Measurements from ENCODE around the gene TWIST2. TPM values are rescaled to one million over a fixed set of nuclear protein-coding genes. Genes with fewer than 3 reads are reported as not detected.
A peak's percentile ranks its signal among the peaks of the same experiment; 100 is the strongest.

TWIST2 gene
- total and polyA plus RNA-seq, 5 donors: 3.1 to 6.3 (median 5.0) TPM

DNA sequence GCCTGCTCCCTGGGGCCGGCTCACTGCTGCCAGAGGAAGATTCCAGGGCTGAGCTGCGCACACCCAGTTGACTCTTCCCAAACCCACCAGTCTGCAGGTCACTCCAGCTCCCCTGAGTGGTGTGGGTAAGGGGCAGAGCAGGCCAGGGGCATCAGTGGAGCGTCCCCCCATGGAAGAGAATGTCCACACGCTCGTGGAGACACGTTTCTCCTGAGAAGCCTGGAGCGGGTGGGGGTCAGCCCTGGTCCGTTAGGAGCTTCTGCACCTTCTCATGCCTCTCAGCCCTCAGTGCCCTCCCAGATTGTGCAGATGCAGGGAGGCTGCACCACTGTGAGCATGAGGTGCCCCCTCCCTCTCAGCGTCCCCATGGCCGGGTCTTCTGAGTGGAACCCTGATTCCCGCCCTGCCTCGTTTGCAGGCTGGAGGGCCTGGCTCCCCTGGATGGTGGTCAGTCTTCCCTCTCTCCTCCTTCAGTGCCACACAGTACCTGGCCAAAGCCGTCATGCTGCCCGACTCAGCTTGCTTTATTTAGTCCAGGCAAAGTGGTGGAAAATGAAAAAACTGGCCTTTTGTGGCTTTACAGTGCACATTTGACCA lies 37.0 kb downstream of the TWIST2 start:
- Histone ChIP-seq H3K4me3 (ENCODE audit: low read length) (no peak overlapping the region), H3K27me3 (ENCODE audit: control insufficient read depth, insufficient read depth) (no peaks in the 10 kb centered on the region), H3K27ac (ENCODE audit: low read length) (no peak overlapping the region), H3K4me1 (ENCODE audit: control insufficient read depth, insufficient read depth, low read length) (no peaks in the 10 kb centered on the region), H3K9me3 (ENCODE audit: control insufficient read depth, low read length) (no peaks in the 10 kb centered on the region)
- intact Hi-C loops (cut with DNase I): no loop called here
- peak; percentile 18 to 20 for ATAC-seq
- peak in 1 of 3 donors; percentile 8 for DNase-seq
- whole genome bisulfite sequencing: 88% methylated on average over 14 of the region's 14 CpGs

DNA sequence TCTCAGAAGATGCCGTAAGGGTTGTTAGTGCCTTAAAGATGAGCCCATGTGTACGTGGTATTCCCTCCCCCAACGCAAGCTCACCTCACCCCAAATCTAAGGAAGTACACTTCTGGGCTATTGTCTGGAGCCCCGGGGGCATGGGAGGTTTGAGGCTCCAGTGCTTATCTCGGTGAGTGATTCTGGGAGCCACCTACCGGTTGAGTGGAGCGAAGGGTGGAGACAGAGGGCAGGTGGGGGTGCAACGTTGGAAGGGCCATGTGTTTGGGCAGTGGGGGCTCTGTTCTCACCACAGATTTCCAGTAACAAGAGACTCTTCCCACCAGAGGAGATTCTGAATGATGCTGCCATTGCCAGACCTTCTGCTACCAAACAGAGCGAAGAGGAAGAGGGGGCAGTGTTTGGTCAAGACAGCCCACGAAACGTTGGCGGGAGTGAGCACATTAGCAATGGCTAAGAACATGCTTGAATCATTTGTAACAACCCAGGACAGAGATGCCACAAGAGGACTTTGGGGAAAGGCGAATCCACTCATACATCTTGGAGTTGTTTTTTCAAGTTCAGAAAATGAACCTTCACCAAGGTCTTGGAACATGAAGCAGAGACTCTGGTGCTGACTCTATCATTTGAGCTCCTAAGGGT lies 38.7 kb downstream of the TWIST2 start:
- no peak for ATAC-seq
- intact Hi-C loops (cut with DNase I): no loop called here
- Histone ChIP-seq H3K9me3 (ENCODE audit: control insufficient read depth, low read length) (no peaks in the 10 kb centered on the region), H3K4me1 (ENCODE audit: control insufficient read depth, insufficient read depth, low read length) (no peaks in the 10 kb centered on the region), H3K27me3 (ENCODE audit: control insufficient read depth, insufficient read depth) (no peaks in the 10 kb centered on the region), H3K27ac (ENCODE audit: low read length) (no peak overlapping the region), H3K4me3 (ENCODE audit: low read length) (no peak overlapping the region)
- 77% methylated on average over 13 of the region's 13 CpGs for WGBS
- peak in 1 of 3 donors; percentile 2 for DNase-seq

DNA sequence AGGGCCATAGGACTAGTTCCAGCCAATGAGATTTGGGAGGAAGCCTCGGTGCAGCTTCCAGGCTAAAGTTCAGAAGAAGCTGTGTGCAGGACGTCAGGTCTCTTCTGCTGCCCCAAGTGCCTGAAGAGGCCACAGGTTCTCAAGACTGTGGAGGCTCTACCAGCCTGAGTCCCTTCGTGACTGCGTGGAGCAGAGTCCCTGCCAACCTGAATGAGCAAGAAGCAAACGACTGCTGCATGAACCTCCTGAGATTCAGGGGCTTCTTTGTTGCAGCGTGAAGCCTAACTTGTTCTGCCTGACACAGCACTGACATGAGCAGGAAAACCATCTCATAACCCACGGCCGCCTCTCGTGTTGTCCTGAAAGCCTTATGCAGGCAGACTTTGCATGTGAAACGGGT lies 39.7 kb downstream of the TWIST2 start:
- intact Hi-C loops (cut with DNase I): no loop called here
- DNase-seq: peak in 1 of 3 donors; percentile 2
- Histone ChIP-seq H3K4me1 (ENCODE audit: control insufficient read depth, insufficient read depth, low read length) (no peaks in the 10 kb centered on the region), H3K9me3 (ENCODE audit: control insufficient read depth, low read length) (no peaks in the 10 kb centered on the region), H3K4me3 (ENCODE audit: low read length) (no peak overlapping the region), H3K27me3 (ENCODE audit: control insufficient read depth, insufficient read depth) (no peaks in the 10 kb centered on the region), H3K27ac (ENCODE audit: low read length) (no peak overlapping the region)
- no peak for ATAC-seq
- 85% methylated on average over 10 of the region's 10 CpGs for WGBS

DNA sequence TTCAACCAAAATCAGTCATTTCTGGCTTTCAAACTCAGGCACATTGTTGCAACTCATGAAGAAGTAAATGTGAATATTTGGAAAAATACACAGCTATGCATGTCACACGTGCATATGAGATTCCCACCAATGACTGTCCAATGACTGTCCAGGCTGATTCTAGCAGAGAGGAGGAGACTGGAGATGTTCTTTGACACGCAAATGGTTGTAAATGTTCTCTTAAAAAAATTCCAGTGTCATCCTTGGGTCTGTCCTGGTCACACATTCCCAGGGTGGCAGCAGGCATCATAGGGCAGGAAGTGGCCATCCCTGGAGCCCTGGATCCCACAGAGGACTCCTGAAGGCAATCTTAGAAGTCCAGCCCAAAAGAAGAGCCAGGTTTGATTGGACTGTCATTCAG lies 40.9 kb downstream of the TWIST2 start:
- H3K4me1 ChIP-seq (ENCODE audit: control insufficient read depth, insufficient read depth, low read length): no peaks in the 10 kb centered on the region
- no peaks in the 10 kb centered on the region for H3K27me3 ChIP-seq (ENCODE audit: control insufficient read depth, insufficient read depth)
- no peak overlapping the region for H3K4me3 ChIP-seq (ENCODE audit: low read length)
- DNase-seq (no peak), ATAC-seq (no peak)
- no peak overlapping the region for H3K27ac ChIP-seq (ENCODE audit: low read length)
- intact Hi-C loops (cut with DNase I): no loop called here
- 75% methylated on average over 2 of the region's 2 CpGs for WGBS
- H3K9me3 ChIP-seq (ENCODE audit: control insufficient read depth, low read length): no peaks in the 10 kb centered on the region

DNA sequence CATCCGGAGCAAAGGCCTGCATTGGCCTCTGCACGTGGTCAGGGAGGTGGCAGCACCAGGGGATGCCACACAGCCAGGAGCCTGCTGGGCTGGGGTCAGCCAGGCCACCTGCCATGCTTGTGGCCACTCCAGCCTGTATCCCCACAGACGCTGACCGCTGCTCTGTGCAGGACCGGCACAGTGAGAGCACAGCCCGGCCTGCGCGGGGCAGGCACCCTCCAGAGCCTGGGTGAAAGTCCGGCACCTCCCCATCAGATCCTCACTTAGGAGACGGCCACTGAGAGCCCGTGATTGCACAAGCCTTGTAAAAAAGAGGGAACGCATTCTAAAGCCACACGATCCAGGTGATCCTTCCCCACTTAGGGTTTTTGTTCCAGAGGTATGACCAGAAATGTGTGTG lies 42.2 kb downstream of the TWIST2 start:
- Histone ChIP-seq H3K9me3 (ENCODE audit: control insufficient read depth, low read length) (no peaks in the 10 kb centered on the region), H3K27ac (ENCODE audit: low read length) (no peak overlapping the region), H3K4me3 (ENCODE audit: low read length) (no peak overlapping the region), H3K4me1 (ENCODE audit: control insufficient read depth, insufficient read depth, low read length) (no peaks in the 10 kb centered on the region), H3K27me3 (ENCODE audit: control insufficient read depth, insufficient read depth) (no peaks in the 10 kb centered on the region)
- ATAC-seq (no peak), DNase-seq (peak in 1 of 3 donors; percentile 5)
- WGBS: 90% methylated on average over 13 of the region's 13 CpGs
- intact Hi-C loops (cut with DNase I): no loop called here

DNA sequence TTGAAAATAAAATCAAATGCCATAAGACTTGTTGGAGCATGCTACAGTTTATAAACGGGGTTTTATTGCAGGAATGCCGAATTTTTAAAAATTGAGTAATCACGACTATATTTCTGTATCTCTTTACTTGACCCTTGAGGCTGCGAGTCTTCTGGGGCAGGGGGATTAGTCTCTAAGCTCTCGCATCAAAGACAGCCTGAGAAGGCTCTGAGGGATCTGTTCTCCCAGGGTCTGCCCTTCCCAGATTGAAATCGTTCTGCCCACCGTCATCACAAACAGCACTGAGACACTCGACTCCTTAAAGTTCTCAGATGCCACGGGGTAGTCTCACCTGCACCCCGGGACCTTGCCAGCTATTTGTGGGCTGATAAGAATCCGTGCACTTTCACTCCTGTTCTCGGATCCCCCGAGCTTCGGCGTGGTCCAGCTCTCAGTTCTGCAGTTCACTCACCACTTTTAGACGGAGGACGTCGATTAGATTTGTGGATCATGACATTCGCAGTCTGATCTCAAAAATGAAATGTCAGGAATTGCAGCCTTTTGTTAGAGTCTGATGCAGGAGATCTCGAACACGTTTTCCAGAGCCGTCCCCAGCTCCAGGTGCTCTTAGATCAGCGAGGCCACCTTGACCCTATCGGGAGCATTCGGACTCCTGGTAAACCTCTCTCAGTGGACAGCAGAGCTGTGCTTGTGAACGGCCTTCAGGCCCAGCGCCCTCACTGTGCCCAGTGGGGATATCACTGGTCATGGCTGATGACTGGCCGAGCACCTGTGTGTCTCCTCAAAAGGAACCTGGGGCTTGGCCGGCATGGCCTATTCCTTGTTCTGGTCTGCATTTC lies 43.0 kb downstream of the TWIST2 start:
- 91% methylated on average over 29 of the region's 29 CpGs for WGBS
- ATAC-seq: no peak

DNA sequence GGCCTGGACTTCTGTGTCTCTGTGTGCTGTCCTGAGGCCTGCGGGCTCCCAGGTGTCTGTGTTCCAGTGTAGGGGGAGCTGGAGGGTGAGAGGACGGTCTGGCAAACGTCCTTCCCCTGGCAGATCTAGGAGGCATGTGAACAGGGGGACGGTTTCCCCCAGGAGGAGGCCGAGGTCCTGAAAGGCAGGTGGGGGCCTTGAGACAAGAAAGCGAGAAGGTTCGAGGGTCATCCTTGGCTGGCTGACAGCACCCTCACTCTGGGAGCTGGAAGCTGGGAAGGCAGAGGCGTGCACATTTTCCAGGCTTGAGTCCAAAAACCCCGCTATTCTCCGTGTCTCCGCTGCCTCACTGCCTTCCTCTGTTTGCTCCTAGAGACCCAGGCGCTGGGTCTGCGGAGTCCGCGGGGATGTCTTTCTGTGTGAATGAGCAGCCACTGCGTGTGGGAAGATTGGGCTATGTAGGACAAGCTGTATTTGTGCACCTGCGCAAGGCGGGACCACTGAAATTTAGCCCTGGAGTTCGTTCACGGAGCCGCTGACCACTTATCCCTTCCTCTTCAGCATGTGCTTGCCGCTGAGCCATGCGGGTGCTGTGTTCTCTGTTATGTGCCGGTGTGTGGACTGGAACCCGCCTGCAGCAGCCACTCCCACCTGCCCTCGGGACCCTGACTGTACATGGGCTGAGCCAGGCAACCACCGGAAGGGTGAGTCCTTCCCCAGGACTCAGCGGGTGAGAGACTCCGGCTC lies 43.7 kb downstream of the TWIST2 start:
- no peaks in the 10 kb centered on the region for H3K9me3 ChIP-seq (ENCODE audit: control insufficient read depth, low read length)
- H3K4me1 ChIP-seq (ENCODE audit: control insufficient read depth, insufficient read depth, low read length): no peaks in the 10 kb centered on the region
- 72% methylated on average over 29 of the region's 29 CpGs for WGBS
- no peak for ATAC-seq
- H3K4me3 ChIP-seq (ENCODE audit: low read length): no peak overlapping the region
- DNase-seq: peak in 1 of 3 donors; percentile 13
- no peak overlapping the region for H3K27ac ChIP-seq (ENCODE audit: low read length)
- H3K27me3 ChIP-seq (ENCODE audit: control insufficient read depth, insufficient read depth): no peaks in the 10 kb centered on the region
- intact Hi-C loops (cut with DNase I): no loop called here

More for the DNA sequence above, 43.0 kb downstream of the TWIST2 start:
- Histone ChIP-seq H3K27ac (ENCODE audit: low read length) (no peak overlapping the region), H3K27me3 (ENCODE audit: control insufficient read depth, insufficient read depth) (no peaks in the 10 kb centered on the region), H3K4me1 (ENCODE audit: control insufficient read depth, insufficient read depth, low read length) (no peaks in the 10 kb centered on the region), H3K9me3 (ENCODE audit: control insufficient read depth, low read length) (no peaks in the 10 kb centered on the region), H3K4me3 (ENCODE audit: low read length) (no peak overlapping the region)
- intact Hi-C loops (cut with DNase I): no loop called here
- DNase-seq: peak in 1 of 3 donors; percentile 7

DNA sequence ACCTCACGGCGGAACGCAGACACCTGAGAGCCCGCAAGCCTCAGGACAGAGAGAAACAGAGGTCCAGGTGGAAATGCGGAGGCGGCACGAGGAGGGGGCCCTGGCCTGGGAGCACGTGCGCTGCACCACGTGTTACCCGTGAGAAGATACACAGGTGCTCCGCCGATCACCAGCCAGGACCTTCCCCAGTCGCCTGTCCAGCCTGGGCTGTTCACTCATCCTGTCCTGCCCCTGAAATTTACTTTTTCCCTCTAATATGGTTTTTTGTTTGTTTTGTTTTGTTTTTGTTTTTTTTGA lies 44.3 kb downstream of the TWIST2 start:
- Histone ChIP-seq H3K9me3 (ENCODE audit: control insufficient read depth, low read length) (no peaks in the 10 kb centered on the region), H3K27me3 (ENCODE audit: control insufficient read depth, insufficient read depth) (no peaks in the 10 kb centered on the region)
- ATAC-seq: no peak

DNA sequence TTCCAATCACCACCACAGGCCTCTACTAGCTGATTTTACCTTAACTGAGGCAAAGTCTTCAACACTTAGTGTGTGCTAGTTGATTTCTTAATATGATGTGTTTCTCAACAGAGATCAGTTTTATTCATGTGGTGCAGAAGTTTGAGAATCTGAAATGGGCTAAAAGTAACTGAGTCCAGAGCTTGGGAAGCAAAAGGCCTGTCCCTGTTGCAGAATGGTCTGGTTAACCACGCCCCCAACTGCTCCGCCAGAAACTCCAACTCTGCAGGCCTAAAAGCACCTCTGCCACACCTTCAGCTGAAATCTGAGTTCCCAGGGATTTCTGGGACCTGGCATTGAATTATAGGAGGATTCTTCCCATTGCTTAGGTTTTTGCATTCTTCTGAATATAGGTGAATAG lies 44.9 kb downstream of the TWIST2 start:
- H3K27ac ChIP-seq (ENCODE audit: low read length): no peak overlapping the region
- H3K27me3 ChIP-seq (ENCODE audit: control insufficient read depth, insufficient read depth): no peaks in the 10 kb centered on the region
- DNase-seq (peak in 1 of 3 donors; percentile 11), ATAC-seq (no peak)
- intact Hi-C loops (cut with DNase I): no loop called here
- H3K4me1 ChIP-seq (ENCODE audit: control insufficient read depth, insufficient read depth, low read length): no peaks in the 10 kb centered on the region
- no peaks in the 10 kb centered on the region for H3K9me3 ChIP-seq (ENCODE audit: control insufficient read depth, low read length)
- 84% methylated on average over 2 of the region's 2 CpGs for WGBS
- H3K4me3 ChIP-seq (ENCODE audit: low read length): no peak overlapping the region

More for the DNA sequence above, 44.3 kb downstream of the TWIST2 start:
- peak in 1 of 3 donors; percentile 4 for DNase-seq
- H3K27ac ChIP-seq (ENCODE audit: low read length): no peak overlapping the region
- H3K4me3 ChIP-seq (ENCODE audit: low read length): no peak overlapping the region
- no peaks in the 10 kb centered on the region for H3K4me1 ChIP-seq (ENCODE audit: control insufficient read depth, insufficient read depth, low read length)
- intact Hi-C loops (cut with DNase I): no loop called here
- 92% methylated on average over 14 of the region's 14 CpGs for WGBS

DNA sequence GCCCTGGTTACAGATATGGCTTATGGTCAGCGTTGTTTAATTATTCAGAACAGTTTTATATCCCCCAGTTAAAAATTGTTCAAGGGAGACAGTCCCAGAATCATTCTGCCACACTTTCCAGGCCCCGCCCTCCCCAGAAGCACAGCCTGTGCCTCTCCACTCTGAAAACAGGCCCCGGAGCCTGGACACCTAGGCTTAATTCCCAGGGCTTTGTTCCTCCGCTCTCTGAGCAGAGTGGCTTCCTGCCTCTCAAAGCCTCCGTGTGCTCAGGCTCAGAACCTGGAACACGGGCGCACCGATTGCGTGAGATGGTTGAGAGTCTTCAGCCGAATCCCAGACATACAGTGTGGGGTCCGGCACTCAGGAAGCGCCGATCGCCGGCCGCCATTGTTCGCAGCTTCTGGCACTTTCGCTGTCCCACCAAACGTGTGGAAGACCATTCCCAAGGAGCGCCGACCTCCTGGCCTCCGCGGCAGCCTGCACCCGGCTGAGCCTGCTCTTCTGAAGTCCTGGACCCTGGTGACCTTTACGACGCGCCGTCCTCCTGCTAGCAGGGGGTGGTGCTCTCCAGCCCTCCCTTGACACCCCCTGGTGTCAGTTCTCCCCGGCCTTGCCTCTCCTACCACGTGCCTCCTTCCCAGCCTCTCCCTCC lies 45.6 kb downstream of the TWIST2 start:
- DNase-seq (peak in 1 of 3 donors; percentile 10), ATAC-seq (no peak)
- intact Hi-C loops (cut with DNase I): no loop called here
- H3K4me3 ChIP-seq (ENCODE audit: low read length): no peak overlapping the region
- no peaks in the 10 kb centered on the region for H3K9me3 ChIP-seq (ENCODE audit: control insufficient read depth, low read length)
- H3K4me1 ChIP-seq (ENCODE audit: control insufficient read depth, insufficient read depth, low read length): no peaks in the 10 kb centered on the region
- WGBS: 91% methylated on average over 30 of the region's 30 CpGs
- no peaks in the 10 kb centered on the region for H3K27me3 ChIP-seq (ENCODE audit: control insufficient read depth, insufficient read depth)
- H3K27ac ChIP-seq (ENCODE audit: low read length): no peak overlapping the region

Measured in right cardiac atrium (tissue), 5 donors.